Lower leg skin (tissue), 4 donors: Measurements from ENCODE around the gene BRF1. TPM values are rescaled to one million over a fixed set of nuclear protein-coding genes. Genes with fewer than 3 reads are reported as not detected.
A peak's percentile ranks its signal among the peaks of the same experiment; 100 is the strongest.

Experiments used
- DNase-seq, 2 donors: peaks; one replicate each; pipeline ENCODE4 v3.0.0-alpha.2; 2019; ENCODE audit warnings: low spot score in 2 of 2
- H3K4me3 ChIP-seq: fragments of 200-600 bp; sonication (generic); 2 replicates; pipeline ENCODE4 v1.5.1; 2017; ENCODE audit warnings: mild to moderate bottlenecking, low read depth; ENCODE audit not compliant: poor library complexity, severe bottlenecking
- CTCF ChIP-seq, 3 donors: fragments of 450-650 bp; IDR thresholded peaks; one replicate each; pipeline ENCODE4 v1.5.1; 2016; ENCODE audit warnings: antibody characterized with exemption in 3 of 3, mild to moderate bottlenecking in 3 of 3, moderate library complexity in 2 of 3
- POLR2A ChIP-seq, 2 donors: fragments of 450-650 bp; IDR thresholded peaks; one replicate each; pipeline ENCODE4 v1.6.1; 2016 to 2017; ENCODE audit warnings: antibody characterized with exemption in 2 of 2, mild to moderate bottlenecking in 1 of 2, moderate library complexity in 1 of 2
- WGBS, 2 donors: methylation state at CpG; one replicate each; pipeline ENCODE4 v1.1.5; 2018; 5-methylcytosine and 5-hydroxymethylcytosine counted together
- intact Hi-C: fragments of 100-400 bp; cut with DNase I; formaldehyde crosslinking; loops from one replicate; pipeline ENCODE4 v1.15.0; 2023; ENCODE audit warnings: low total_unique reads
- total RNA-seq, 4 donors: library from RNA; depleted of rRNA; stranded (reverse); fragments of >200 nt; gene quantifications; one replicate each; pipeline ENCODE4 v1.1.0, GENCODE V29; 2016

BRF1 gene
- total RNA-seq, 4 donors from 2014 or later: 32.7 to 74.5 (median 43.0) TPM

GRCh38 chr14:105167303-105168092 is 133.3 kb downstream of the BRF1 start:
- H3K4me3 ChIP-seq: peak overlapping the region; percentile 6
- intact Hi-C loops: loop anchor here (10.0 kb wide), 1 partner anchor 73 kb away; no protein-coding TSS in a partner anchor
- WGBS, 2 donors: 1 to 4% methylated on average over 28 to 97 of the region's 116 CpGs
- TF ChIP-seq POLR2A (IDR thresholded peaks at IDR 0.05): no peak
- no peak for TF ChIP-seq CTCF (IDR thresholded peaks at IDR 0.05)
- no peak for DNase-seq

GRCh38 chr14:105166571-105167302 is 134.1 kb downstream of the BRF1 start:
- DNase-seq: no peak
- 48 to 50% methylated on average over 16 to 19 of the region's 22 CpGs for WGBS, 2 donors
- intact Hi-C loops: loop anchor here (10.0 kb wide), 1 partner anchor 72 kb away; no protein-coding TSS in a partner anchor
- no peak overlapping the region for H3K4me3 ChIP-seq
- no peak for TF ChIP-seq CTCF (IDR thresholded peaks at IDR 0.05)
- no peak for TF ChIP-seq POLR2A (IDR thresholded peaks at IDR 0.05)

GRCh38 chr14:105165761-105166485 is 134.9 kb downstream of the BRF1 start:
- H3K4me3 ChIP-seq: no peak overlapping the region
- intact Hi-C loops: loop anchor here (10.0 kb wide), 1 partner anchor 71 kb away; no protein-coding TSS in a partner anchor
- TF ChIP-seq POLR2A (IDR thresholded peaks at IDR 0.05): no peak
- no peak for TF ChIP-seq CTCF (IDR thresholded peaks at IDR 0.05)
- 45 to 68% methylated on average over 5 to 28 of the region's 32 CpGs for WGBS, 2 donors
- no peak for DNase-seq

GRCh38 chr14:105165134-105165704 is 135.6 kb downstream of the BRF1 start:
- 42 to 69% methylated on average over 3 to 7 of the region's 10 CpGs for WGBS, 2 donors
- intact Hi-C loops: loop anchor here (10.0 kb wide), 1 partner anchor 70 kb away; no protein-coding TSS in a partner anchor
- no peak overlapping the region for H3K4me3 ChIP-seq
- no peak for DNase-seq
- no peak for TF ChIP-seq CTCF (IDR thresholded peaks at IDR 0.05)

GRCh38 chr14:105163040-105163742 is 137.6 kb downstream of the BRF1 start:
- intact Hi-C loops: loop anchor here (10.0 kb wide), 1 partner anchor 68 kb away; no protein-coding TSS in a partner anchor
- TF ChIP-seq CTCF (IDR thresholded peaks at IDR 0.05) (no peak), POLR2A (IDR thresholded peaks at IDR 0.05) (no peak)
- H3K4me3 ChIP-seq: no peak overlapping the region
- 61 to 62% methylated on average over 11 to 15 of the region's 18 CpGs for WGBS, 2 donors
- no peak for DNase-seq
